AG20443 (cell line): ENCODE data around the gene NAPG.
"Not testable (repeated sequence)": the region's sequence is repeated elsewhere in the genome, so short reads cannot be mapped to it uniquely, and the experiment has no call there.

Source experiments
- DNase-seq: peaks from one replicate; pipeline ENCODE4 v3.0.0; 2012; ENCODE audit warnings: low spot score, mixed read lengths

The NAPG gene

DNA sequence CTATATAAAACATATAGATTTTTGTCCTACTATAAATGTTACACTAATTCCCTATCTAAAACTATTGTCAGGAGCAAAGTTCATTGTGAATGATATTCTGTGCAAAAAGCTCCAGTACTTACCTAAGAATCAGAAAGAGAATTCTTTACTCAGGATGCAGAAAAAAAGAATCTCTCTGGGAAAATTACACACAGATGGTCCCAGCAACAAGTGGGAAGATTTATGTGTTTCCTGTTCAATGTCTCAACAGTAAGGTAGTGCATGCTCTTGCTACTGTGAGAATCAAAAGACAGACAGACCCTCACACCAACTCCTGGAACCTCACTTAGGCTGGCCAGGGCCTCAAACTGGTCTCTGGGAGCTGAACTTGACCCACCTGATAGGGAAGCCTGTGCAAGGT is 11.2 kb upstream of the NAPG start:
- DNase-seq, result no peak

GRCh38 chr18:10515456-10515855 is 10.4 kb upstream of the NAPG start:
- DNase-seq, result no peak

GRCh38 chr18:10516078-10516477 is 9.7 kb upstream of the NAPG start:
- no peak for DNase-seq

DNA sequence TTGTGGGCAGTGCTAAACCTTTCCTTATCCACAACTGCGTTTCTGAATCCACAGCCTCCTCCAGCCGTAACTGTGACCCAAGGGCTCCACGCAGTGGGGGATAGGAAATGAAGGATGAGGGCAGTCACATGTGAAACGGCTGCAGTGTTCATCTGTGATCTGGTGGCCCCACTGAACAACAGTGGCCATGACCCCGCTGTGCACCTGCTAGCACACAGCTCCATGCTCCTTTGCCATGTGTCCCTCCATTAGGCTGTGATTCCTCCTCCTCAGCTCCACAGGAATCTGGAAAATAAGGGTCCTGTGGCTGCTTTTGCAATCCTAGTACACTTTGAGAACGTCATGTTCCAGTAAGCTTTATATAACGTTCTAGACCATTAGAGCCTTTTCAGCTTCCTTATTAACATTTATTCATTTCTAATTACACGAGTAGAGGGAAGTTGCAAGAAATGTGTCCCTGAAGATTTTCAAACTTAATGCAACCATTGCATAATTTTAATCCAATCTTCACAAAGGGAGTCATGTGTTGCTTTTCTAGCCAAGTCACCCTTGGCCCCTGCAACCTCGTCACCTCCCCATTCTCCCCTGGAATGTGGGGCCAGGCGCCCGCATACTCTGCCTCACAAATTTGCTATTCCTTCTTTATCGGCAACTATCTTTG is 7.1 kb upstream of the NAPG start:
- peak; percentile 73 for DNase-seq

GRCh38 chr18:10519366-10519765 is 6.5 kb upstream of the NAPG start:
- peak; percentile 19 for DNase-seq

GRCh38 chr18:10519999-10520935 is 5.6 kb upstream of the NAPG start:
- peak; percentile 87 for DNase-seq

GRCh38 chr18:10521566-10521965 is 4.3 kb upstream of the NAPG start:
- no peak for DNase-seq

- no peak for DNase-seq
Observed at GRCh38 chr18:10522574-10522973, 3.3 kb upstream of the NAPG start.

DNA sequence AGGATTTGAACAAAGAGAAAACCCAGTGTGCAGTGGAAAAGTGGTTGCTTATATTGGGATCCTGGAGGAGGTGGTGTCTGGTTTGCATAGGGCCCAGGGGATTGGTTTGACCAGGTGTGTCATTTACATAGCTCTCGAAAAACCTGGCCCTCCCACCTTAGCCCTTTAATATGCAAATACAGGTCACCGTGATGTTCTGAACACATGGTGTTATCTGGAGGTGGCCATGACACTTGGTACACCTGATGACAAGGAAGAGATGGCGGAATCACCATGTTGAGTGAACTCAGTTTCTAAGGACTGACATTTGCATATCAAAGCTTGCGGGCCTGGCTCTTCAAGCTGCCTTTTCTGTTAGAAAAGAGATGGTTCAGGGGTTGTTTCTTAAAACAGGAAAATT is 2.3 kb upstream of the NAPG start:
- no peak for DNase-seq

DNA sequence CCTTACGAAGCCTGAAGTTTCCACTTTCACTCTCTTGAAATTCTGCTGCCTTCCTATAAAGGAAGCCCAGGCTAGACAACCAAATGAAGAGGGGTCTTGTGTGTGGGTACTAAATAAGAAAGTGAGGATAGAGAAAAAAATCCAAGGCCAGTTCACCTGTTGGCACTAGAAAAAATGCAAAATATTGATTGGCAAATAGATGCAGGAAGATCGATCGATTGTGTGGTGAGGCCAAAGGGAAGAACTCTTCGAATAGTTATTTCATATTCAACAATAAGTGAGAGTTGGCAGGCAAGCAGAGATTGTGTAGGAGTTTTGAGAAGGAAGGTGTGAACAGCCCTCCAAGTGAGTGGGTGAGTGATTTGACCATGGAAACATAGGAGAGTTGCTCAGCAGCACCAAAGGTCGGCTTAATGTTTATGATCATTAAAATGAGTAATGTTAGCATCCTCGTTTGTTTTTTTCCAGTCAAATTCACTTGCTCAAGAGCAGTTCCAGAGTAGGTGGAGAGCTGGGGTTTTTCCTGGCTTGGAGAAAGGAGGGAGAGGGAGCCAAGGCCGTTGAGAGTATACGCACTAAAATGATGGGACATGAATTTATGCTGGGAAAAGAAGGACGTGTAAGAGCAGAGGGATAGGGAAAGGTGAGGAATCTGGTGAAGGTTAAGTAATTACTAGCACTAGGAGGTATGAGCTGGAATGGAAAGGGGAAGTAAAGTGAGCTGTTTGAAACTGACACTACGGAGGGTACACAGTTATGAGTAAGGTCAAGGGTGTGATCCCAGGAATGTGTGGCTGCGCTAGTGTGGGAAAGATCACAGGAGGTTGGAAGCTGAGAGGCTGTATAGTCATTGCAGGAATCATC is 1.1 kb upstream of the NAPG start:
- no peak for DNase-seq

- no peak for DNase-seq
Observed at GRCh38 chr18:10525371-10525691, 496 bp upstream of the NAPG start.

DNA sequence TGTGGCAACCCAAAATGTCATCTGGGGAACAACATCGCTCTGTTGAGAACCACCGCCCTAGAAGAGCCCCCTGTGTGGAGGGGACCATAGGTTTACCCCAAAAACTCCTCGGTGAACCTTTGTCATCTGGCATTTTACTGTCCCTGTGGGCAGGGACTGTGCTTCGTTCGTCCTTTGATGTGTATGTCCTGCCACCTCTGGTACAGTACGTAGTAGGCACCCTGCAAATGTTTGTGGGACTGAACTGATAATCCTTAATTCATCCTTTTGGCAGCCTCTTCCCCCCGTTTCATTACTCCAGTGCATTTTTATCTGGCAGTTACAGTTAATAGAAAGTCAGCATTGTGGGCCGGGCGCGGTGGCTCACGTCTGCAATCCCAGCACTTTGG is 728 bp downstream of the NAPG start:
- DNase-seq, result no peak

DNA sequence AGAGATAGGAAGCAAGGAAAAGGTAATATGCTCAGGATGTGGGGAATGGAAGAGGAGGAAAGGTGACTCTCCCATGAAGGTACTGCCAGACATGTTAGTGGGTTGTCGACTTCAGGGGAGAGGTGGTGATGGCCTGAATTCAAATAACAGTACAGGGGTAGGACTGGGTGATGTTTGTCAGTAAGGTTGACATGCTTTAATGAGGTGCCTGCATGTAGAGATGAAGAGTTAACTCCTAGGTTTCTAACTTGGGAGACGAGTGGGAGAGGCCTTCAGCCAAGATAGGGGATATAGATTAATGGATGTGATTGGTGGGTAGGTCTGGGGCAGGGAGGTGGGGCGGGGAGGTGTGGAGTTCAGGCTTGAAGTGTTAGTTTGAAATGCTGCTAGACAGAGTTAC is 2.6 kb downstream of the NAPG start:
- no peak for DNase-seq

DNA sequence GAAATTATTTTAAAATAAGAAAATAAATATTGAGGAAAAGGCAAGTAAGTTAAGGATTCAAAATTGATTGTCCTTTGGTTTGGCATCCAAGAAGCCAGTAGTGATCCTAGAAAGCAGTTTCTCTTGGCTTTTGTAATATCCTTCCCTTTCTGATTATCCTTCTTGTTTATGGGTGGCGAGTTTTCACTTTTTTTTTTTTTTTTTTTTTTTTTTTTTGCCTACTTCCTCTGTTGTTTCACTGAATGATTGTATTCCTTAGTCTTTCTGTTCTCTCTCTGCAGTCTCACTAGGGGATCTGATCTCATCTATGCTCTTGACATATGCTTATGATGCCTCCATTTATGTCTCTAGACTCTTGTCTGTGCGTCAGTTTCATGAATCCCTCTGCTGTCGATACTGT is 4.2 kb downstream of the NAPG start:
- no peak for DNase-seq

GRCh38 chr18:10530852-10531251 is 5.0 kb downstream of the NAPG start:
- DNase-seq, result no peak

- DNase-seq, result no peak
Observed at GRCh38 chr18:10533111-10533510, 7.3 kb downstream of the NAPG start.

- DNase-seq, result no peak
Observed at GRCh38 chr18:10536280-10536679, 10.5 kb downstream of the NAPG start.

DNA sequence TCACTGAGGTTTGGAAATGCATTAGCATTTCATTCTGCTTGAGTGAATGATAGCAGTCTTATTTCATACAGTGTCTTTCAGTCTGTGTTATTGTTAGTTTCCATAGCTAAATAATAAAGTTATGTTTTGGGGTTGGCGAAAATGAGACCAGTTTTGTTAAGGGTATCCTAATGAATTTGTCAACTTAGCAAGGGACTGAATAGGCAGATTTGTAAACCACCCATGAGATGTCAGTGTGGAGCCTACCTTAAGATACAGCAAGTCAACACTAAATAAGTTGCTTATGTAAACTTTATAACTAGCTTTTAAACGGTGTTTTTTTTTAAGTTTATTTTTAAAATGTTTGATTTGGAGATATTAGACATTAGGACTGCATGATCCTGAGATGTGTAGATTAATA is 11.9 kb downstream of the NAPG start:
- no peak for DNase-seq

DNA sequence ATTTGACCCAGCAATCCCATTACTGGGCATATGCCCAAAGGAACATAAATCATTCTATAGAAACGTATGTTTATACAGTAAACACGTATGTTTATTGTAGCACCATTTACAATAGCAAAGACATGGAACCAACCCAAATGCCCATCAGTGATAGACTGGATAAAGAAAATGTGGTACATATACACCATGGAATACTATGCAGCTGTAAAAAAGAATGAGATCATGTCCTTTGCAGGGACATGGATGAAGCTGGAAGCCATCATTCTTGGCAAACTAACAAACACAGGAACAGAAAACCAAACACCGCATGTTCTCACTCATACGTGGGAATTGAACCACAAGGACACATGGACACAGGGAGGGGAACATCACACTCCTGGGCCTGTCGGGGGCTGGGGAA is 13.3 kb downstream of the NAPG start:
- not testable (repeated sequence) for DNase-seq

DNA sequence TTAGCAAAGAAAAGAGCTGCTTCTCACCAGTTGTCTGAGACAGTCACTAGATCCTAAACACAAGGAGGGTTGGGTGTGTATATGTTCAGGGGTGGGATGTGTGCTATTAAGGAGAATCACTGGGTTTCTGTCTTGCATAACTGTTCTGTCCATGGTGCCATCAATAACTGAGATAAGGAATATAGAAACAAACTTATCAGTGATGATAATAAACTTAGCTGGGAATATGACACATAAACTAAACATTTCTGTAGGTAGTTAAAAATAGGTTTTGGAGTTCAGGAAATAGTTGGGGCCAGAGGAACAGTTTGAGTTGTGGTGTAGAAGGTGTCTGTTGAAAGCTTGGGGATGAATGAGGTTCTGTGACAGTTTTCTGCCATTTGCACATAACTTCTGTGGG is 17.4 kb downstream of the NAPG start:
- no peak for DNase-seq

GRCh38 chr18:10544093-10544748 is 18.4 kb downstream of the NAPG start:
- DNase-seq, result no peak
